Measurements from ENCODE around the gene ITGB3BP.
A peak's percentile ranks its signal among the peaks of the same experiment; 100 is the strongest.
"Not testable (repeated sequence)": the region's sequence is repeated elsewhere in the genome, so short reads cannot be mapped to it uniquely, and the experiment has no call there.

Gene ITGB3BP, protein sequence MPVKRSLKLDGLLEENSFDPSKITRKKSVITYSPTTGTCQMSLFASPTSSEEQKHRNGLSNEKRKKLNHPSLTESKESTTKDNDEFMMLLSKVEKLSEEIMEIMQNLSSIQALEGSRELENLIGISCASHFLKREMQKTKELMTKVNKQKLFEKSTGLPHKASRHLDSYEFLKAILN

DNA sequence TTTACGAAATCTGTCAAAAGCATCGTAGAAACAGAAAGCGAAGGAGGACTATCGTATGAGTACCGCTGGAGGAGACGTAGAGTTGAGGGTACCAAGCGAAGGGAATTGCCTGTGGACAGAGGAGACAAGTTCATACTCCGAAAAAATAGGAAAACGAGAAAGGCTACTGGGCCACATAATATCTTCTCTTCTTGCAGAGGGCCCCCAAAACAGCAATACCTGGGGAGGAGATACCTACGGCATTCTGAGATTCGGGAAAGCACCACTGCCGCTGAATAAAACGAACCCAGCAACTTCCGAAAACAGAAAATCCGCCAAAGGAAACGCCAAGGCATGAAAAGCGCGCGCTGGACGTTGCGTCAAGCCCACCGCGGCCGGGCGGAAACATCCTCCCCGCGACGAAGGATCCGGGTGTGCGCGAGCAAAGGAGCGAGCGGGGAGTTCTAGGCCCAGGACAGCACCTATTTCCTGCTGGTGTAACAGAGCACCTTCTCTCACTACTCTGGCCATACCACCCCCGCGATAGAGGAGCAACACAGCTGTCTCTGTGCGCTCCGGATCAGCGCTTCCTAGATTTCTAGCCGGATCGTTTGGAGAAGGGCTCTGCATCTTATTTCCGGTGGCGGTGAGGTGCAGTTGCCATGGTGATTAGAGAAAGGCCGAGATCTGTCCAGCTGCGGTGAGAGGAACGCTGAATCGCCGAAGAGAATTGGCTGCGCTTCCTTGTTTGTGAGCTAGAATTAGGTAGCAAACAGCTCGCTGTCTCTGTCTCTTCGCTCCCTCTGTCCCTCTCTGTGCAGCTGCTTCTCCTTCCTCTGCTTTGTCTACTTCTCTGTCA lies at the start of gene ITGB3BP, which contains the start of gene EFCAB7:
TSS of gene ITGB3BP (minus strand) at position 335 of the 838 bp plus-strand sequence. CDS start at position 243, 92 bp downstream.
TSS of gene EFCAB7 (plus strand) at position 635 of the 838 bp plus-strand sequence. CDS start 2,048 bp downstream, outside the sequence.
- peak; percentile 81 for DNase-seq

DNA sequence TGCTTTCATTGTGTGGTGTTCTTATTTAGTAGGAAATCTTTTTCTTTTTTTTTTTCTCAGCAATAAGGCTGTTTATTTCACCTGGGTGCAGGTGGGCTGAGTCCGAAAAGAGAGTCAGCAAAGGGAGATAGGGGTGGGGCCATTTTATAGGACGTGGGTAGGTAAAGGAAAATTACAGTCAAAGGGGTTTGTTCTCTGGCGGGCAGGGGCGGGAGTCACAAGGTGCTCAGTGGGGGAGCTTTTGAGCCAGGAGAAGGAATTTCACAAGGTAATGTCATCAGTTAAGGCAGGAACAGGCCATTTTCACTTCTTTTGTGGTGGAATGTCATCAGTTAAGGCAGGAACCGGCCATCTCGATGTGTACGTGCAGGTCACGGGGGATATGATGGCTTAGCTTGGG lies 49.7 kb upstream of the ITGB3BP start:
- DNase-seq: not testable (repeated sequence)

DNA sequence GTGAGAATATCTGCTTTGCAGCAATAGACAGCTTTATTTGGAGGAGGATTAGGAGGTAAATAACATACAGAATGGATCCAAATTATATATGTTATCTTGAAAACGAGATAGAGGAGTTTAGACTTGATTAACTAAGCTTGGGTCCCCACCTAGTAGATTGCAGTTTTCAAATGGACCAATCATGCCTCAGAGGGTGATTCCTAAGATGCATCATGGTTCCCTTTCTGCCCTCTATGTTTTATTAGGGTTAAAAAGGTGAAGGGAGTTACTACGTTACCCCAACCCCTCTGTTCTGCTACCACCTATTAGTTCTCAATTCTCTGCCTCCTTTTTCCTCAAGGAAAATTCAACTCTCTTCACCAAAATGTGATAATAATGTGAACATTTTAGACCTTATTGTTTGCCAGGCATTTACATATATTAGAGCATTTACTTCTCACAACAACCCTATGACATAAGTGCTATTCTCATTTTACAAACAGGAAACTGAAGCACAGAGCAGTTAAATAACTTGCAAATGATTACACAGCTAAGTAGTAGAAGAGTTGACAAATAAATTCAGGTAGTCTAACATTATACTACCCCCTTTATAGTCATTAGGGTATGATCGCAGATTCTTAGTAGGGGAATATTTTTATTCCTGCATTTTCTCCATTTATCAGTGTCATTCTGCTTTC lies 46.8 kb upstream of the ITGB3BP start:
- DNase-seq: no peak

DNA sequence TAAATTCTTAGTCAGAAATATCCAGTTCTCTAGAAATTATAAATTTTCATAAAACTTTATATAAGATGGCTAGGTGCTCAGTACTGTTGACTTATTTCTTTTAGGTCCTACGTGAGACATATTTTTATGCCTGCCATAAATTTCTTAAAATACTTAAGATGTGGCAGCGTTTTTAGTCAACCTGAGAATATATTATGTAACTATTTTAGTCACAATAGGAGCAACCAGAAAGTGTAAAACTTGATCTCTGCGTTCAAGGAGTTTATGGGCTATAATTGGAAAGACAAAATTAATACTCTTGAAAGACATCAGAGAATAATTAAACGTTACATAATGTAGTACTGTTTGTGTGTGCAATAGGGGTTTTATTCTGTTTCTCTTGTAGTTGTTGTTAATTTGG lies 46.0 kb upstream of the ITGB3BP start:
- DNase-seq: no peak

DNA sequence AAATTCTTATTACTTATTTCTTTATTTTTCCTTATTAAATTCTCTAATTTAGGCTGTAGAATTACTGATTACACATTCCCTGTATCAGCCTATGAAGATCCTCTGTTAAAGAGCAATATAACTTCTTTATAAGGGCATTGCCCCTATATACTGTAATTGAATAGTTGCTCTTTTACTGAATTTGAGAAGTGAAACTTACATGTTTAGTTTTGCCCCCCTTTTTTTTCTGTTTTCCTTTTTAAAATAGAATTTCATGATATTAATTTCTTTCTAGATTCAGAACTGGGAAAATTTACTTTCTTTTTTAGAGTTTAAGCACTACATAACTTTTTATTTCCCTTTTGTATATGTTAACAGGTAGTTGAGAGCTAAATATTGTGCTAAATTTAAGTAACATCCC lies 40.7 kb upstream of the ITGB3BP start:
- DNase-seq: no peak

DNA sequence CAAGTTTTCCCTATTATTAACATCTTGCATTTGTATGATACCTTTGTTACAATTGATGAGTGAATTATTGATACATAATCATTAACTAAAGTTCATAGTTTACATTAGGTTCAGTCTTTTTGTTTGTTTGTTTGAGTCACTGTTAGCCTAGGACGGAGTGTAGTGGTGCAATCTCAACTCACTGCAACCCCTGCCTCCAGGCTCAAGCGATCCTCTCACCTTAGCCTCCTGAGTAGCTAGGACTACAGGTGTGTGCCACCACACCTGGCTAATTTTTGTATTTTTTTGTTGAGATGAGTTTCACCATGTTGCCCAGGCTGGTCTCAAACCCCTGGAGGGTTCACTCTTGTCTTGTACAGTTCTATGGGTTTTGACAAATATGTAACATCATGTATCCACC lies 36.3 kb upstream of the ITGB3BP start:
- no peak for DNase-seq

DNA sequence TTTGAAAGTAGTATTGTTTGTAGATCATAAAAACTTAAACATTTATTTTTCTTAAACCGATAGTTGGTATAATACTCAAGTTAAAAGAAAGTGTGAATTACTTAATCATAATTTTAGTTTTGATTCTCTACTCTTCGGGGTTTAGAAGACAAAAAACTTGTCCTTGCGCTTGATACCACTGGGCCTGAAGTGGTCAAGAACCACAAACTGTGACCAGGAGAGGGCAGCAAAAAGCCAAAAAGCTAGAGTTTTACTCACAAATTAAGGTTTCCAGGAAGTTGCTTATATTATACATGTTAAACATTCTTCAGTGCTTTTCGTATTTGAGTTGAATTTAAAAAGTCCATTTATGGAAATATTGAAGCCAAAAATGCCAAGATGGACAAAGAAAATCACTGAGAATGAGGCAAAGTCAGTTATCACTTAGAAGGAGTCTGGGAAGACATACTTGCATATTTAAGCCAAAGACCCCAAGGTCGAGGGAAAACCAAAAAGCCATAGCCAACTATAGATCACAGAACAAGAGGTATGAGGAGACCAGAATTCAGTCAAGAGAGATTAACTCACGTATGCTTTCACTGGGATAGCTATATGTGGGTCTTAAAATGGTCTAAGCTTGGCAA lies 34.5 kb upstream of the ITGB3BP start:
- no peak for DNase-seq

DNA sequence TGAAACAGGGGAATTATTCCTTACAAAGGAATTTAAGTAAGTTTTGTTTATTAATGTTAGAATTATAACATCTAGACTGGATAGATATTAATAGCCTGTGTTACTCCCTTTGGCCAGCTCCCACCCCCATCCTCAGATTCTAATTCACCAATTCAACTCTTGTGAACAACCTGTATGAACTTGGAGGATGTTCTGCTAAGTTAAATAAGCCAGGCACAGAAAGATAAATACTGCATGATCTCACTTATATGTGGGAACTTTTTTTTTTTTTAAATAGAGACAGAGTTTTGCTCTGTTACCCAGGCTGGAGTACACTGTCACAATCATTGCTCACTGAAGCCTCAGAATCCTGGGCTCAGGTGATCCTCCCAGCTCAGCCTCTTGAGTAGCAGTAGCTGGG lies 32.5 kb upstream of the ITGB3BP start:
- DNase-seq: no peak

DNA sequence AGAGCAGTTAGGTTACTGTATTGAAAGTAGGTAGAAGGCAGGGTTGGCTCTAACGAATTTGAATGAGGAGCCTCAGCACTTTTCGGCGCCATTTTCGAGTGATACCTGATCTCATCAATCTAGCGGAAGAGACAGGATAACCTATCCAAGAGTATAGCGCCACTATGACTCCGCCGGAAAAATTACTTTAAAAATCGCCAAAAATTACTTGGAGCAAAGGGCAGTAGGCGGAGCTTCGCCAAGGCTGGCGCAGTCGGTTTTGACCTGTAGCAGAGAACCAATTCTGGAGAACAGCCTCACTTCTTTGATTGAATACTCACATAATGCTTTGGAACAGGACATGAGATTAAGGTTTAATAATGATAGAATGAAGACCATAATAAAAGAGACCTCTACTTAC lies 25.9 kb upstream of the ITGB3BP start:
- no peak for DNase-seq

DNA sequence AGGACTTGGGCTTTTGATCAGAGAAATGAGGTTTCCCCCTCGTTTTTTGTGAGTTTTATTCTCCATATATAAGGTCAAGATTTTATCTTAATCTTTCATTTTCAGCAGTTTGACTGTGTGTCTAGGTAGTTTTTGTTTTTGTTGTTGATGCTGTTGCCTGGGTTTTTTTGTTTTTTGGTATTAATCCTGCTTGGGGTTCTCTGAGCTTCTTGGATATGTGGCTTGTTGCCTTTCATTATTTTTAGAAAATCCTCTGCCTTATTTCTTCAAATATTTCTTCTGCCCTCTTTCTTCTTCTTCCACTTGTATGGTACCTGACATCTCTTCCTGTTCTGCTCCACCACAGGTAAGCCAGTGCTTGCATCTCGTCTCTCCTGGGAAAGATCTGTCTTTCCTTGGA lies 25.3 kb upstream of the ITGB3BP start:
- DNase-seq: no peak

DNA sequence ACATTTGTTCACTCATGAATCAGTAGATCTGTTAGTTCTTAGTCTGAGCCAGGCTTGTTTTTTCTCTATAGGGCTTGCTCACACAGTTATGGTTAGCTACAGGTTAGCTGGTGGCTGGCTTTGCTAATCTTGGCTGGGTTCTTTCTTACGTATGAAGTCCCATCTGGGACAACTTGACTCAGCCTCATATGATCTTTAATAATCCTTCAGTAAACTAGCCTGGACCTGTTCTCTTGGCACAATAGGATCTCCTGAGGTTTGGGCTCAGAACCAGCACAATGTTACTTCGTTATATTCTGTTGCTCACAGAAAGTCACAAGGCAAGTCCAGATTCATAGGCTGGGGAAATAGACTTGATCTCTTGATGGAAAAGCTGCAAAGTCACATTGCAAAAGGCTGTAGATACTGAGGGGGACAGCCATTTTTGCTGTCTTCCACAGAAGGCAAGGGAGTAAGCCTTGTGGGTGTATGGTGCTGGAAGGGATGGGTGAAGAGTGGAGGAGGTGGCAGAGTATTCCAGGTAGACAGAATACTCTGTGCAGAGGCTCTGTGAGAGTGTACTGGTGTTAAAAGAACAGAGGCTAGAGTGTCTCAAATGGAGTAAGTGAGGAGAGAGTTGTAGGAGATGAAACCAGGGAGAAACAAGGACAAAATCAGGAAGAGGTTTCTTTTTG lies 24.7 kb upstream of the ITGB3BP start:
- no peak for DNase-seq

DNA sequence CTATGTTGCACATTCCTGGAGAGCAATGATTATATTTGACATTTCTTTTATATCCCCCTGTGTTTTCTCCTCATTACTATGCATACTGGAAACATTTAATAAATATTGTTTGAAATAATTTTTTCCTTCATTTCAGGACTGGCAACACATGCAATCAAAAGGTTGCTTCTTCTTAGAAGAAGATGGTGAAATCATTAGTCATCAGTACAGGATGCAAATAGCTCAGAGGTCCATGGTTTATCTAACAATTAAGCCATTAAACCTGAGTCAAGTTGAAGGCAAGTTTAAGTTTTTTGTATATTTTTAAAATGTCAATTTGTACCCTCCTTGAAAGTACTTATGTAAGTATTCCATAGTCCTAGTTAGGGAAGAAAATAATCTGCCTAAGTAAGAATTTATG lies 22.8 kb upstream of the ITGB3BP start:
- DNase-seq: no peak

DNA sequence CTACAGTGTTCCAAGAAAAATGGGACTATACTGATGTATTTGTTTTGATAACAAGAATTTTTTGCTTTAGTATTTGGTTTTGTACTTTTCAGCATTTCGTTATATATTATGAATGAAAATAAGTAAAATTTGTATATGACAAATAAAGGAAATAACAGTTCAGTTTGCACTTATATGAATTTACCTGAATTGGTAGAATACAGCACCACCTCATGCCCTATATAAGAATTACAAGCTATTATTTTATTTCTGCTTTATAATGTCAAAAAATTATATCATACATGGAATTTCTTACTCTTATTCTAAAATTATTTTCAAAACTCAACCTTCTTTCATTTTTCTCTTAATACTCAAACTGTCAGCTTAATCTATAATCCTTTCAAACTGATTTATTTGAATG lies 14.9 kb upstream of the ITGB3BP start:
- no peak for DNase-seq

DNA sequence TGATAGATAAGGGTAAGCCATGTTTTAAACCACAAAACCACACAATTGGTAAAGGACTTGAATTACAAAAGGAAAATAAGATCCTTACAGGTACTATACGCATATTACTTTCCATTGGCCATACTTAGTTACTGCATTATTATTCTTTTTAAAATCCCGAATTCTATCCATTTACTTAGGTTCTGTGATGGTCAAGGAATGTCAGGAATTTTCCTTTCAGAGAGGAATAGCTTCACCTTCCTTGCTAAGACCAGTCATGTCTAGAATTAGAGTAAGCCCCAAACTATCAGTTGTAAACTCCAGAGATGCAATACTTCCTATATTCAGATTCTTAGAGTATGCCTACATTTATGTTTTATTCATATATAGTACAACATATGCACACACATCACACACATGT lies 14.0 kb upstream of the ITGB3BP start:
- DNase-seq: no peak

DNA sequence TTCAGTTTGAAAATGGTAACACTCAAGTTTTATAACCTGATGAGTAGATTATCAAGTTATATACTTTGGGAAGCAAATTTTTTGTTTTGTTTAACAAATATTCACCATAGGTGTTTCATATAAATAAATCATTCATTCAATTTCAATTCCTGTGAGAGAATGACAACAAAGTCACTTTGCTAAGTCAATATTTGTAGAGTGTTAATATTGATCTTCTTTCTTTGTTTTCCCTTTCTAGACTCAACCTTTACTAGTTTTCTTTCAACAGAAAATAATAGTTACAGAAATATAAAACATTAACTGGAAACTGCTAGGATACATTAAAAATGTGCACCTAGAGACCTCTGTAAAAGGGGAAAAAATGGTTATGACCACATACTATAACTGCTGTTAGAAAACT lies 11.4 kb upstream of the ITGB3BP start:
- DNase-seq: no peak

DNA sequence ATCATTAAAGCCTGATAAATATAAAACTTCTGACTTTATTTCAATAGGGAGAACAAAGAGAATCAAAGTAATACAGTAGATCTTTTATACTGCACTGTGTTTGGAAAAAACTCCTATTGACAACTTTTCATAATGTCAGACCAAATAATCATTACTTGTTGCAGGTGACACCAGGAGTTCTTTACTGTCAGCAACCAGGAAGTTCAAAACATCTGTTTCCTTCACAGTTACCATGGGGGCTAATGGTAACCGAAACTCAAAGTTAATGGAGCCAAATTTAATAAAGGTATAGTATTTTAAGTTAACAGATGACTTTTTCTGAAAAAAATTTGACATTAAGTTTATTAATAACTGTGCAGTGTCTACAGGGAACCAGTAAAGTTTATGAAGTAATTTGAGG lies 10.9 kb upstream of the ITGB3BP start:
- no peak for DNase-seq

DNA sequence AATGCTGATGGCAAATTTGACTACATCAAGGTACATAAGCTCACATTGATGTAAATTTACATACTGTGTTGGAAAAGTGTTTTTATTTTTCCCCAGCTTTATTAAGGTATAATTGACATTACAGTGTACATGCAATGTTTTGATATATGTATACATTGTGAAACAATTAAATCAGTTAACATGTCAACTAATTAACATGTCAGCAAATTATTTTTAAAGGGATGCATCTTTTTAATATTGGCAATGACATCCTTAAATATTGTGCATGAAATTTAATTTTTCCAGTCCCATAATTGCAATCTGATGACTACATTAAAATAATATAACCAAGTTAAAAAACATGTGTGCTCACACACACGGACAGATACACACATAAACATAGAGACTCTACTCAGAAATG lies 9.7 kb upstream of the ITGB3BP start:
- no peak for DNase-seq

DNA sequence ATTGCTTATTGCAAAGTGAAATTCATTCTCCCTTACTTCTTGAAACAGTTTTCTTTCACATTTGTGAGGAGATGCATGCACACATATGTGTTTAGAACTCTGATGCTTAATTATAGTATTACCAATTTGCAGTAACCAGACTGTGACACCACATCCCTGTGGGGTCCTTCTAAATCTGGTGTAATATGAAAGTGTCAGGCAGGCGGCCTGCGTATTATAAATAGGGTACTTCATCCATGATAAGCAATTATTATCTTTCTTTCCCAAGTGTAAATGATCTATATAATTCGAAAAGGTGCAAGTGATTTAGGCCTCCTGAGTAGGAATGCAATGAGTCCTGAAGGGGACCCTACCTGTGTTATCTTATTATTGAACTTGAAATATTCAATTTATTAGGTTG lies 1.2 kb upstream of the ITGB3BP start:
- DNase-seq: no peak

DNA sequence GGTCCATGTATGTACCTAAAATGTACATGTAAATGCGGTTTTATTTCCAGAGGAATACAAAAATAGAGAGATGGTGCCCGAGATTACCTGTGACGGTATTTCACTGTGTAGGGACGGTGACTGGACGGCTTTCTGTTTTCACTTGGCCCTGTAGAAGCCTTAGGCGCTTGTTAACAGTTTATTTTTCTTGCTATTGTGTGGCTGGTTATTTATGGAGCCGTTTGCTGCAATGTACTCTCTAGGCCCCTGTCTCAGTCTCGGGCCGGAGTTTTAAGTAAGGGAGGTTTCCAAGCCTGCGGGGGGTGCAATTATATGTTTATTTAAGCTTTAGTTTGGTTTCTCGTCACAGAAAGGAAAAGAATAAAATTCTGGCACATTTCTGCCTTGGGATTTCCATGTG lies 713 bp upstream of the ITGB3BP start:
- DNase-seq: no peak

DNA sequence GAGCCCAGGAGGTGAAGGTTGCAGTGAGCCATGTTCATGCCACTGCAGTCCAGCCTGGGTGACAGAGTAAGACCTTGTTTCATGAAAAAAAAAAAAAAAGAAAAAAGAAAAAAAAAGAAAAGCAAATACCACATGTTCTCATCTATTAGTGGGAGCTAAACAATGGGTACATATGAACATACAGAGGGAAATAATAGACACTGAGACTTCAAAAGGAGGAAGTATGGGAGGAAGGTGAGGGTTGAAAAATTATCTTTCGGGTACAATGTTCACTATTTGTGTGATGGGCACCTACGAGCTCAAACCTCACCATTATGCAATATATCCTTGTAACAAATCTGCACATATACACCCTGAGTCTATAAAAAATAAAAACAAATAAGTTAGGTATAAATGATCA lies 6.4 kb downstream of the ITGB3BP start:
- DNase-seq: no peak

DNA sequence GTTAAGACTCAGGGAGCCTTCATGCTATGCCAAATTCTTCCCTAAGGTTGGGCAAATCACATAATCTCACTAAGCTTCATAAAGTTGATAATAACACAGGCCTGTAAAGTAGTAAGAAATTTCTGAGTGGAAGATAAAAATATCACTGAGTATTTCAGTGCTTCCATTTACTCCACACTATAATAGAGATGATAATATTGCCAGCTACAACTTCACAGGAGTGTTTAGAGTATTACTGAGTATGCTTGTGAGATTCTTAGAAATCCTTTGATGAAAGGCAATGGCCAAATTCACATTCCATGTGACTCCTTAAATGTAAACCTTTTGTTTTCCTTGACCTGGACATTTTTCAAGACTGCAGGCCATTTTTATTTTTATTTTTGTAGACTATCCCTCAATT lies 10.4 kb downstream of the ITGB3BP start:
- DNase-seq: no peak

DNA sequence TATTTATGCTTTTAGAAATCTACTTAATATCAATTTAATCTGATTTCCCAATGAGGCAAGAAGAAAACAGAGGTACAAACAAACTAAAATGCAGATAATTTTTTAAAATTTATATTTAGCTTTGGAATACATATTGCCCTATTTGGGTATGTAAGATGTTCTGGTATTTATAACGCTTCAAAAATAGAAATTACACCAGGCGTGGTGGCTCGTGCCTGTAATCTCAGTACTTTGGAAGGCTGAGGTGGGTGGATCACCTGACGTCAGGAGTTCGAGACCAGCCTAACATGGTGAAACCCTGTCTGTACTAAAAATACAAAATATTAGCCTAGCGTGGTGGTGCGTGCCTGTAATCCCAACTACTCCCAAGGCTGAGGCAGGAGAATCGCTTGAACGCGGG lies 13.3 kb downstream of the ITGB3BP start:
- no peak for DNase-seq

DNA sequence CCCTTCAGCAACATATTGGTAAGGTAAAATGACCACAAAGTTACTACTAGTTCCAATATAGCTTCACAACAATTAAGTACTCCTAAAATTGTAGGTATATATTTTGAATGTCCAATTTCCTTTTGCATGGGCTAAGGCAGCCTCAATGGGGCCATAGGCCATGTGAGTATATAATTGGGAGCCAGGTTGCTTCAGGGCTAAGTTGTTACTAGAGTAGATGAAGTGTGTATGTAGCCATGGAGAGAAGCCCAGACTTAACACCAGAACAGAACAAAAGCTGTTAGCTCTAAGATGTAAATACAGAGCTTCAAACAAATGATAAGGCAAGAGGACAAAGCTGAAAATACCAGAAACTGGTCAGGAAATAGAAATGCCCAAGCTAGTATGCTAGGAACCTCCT lies 16.2 kb downstream of the ITGB3BP start:
- no peak for DNase-seq
